Measurements from ENCODE around the gene RAMP1. TPM values are rescaled to one million over a fixed set of nuclear protein-coding genes. Genes with fewer than 3 reads are reported as not detected.

RAMP1 gene
- total RNA-seq, result 28.0 and 35.0 TPM in 2 replicates

- TF ChIP-seq CTCF (IDR thresholded peaks at IDR 0.05; ENCODE audit: insufficient read depth, low read depth, low read length), result no peak
- DNase-seq (ENCODE audit: low read depth), result no peak
- peak within 1 kb of the TSS; percentile 54 for H3K4me3 ChIP-seq (ENCODE audit: low read depth, low read length)
Observed at GRCh38 chr2:237859533-237860272, at the start of gene RAMP1. RAMP1 (plus strand) TSS chr2:237859623; CDS start chr2:237859676, 53 bp downstream.

GRCh38 chr2:237815637-237816036 is 43.8 kb upstream of the RAMP1 start:
- TF ChIP-seq CTCF (IDR thresholded peaks at IDR 0.05; ENCODE audit: insufficient read depth, low read depth, low read length), result no peak
- H3K4me3 ChIP-seq (ENCODE audit: low read depth, low read length), result no peak overlapping the region
- no peak for DNase-seq (ENCODE audit: low read depth)

- no peak for TF ChIP-seq CTCF (IDR thresholded peaks at IDR 0.05; ENCODE audit: insufficient read depth, low read depth, low read length)
- no peak for DNase-seq (ENCODE audit: low read depth)
- no peak overlapping the region for H3K4me3 ChIP-seq (ENCODE audit: low read depth, low read length)
Observed at GRCh38 chr2:237816531-237816930, 42.9 kb upstream of the RAMP1 start.

GRCh38 chr2:237818066-237818473 is 41.4 kb upstream of the RAMP1 start:
- peak; percentile 84 for DNase-seq (ENCODE audit: low read depth)
- H3K4me3 ChIP-seq (ENCODE audit: low read depth, low read length), result no peak overlapping the region

GRCh38 chr2:237819231-237819630 is 40.2 kb upstream of the RAMP1 start:
- TF ChIP-seq CTCF (IDR thresholded peaks at IDR 0.05; ENCODE audit: insufficient read depth, low read depth, low read length), result no peak
- no peak overlapping the region for H3K4me3 ChIP-seq (ENCODE audit: low read depth, low read length)

More at GRCh38 chr2:237818066-237818473, 41.4 kb upstream of the RAMP1 start:
- no peak for TF ChIP-seq CTCF (IDR thresholded peaks at IDR 0.05; ENCODE audit: insufficient read depth, low read depth, low read length)

GRCh38 chr2:237820421-237820820 is 39.0 kb upstream of the RAMP1 start:
- DNase-seq (ENCODE audit: low read depth), result no peak
- no peak overlapping the region for H3K4me3 ChIP-seq (ENCODE audit: low read depth, low read length)
- no peak for TF ChIP-seq CTCF (IDR thresholded peaks at IDR 0.05; ENCODE audit: insufficient read depth, low read depth, low read length)

More at GRCh38 chr2:237819231-237819630, 40.2 kb upstream of the RAMP1 start:
- no peak for DNase-seq (ENCODE audit: low read depth)
